Measurements from ENCODE around the gene RFTN1.

Gene RFTN1

DNA sequence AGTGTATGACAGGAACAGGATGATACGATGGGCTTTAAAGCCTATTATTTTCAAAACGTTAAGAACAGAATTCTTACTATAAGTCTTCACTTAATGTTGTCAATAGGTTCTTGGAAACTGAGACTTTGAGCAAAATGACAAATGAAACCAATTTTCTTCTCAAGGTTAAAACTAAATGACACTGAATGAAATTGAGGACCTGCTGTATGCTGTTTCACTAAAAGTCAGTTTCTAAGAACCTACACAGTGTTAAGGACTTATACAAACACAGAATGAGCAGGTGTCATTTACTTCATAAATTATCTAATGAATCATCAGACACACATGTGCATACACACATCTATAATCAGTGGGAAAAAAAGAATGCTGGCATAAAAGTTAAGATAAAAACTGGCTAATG, 106.9 kb downstream of the RFTN1 start:
- DNase-seq (ENCODE audit: low read depth): no peak

- DNase-seq (ENCODE audit: low read depth): no peak
Observed at GRCh38 chr3:16406166-16406565, 107.3 kb downstream of the RFTN1 start.

GRCh38 chr3:16404349-16404895, 109.1 kb downstream of the RFTN1 start:
- DNase-seq (ENCODE audit: low read depth): no peak

GRCh38 chr3:16402451-16402850, 111.0 kb downstream of the RFTN1 start:
- DNase-seq (ENCODE audit: low read depth): no peak

- DNase-seq (ENCODE audit: low read depth): no peak
Observed at GRCh38 chr3:16401273-16401672, 112.2 kb downstream of the RFTN1 start.

GRCh38 chr3:16400106-16400931, 113.2 kb downstream of the RFTN1 start:
- no peak for DNase-seq (ENCODE audit: low read depth)

- DNase-seq (ENCODE audit: low read depth): peak; percentile 70
Observed at GRCh38 chr3:16399473-16399872, 114.0 kb downstream of the RFTN1 start.

GRCh38 chr3:16398648-16399047, 114.9 kb downstream of the RFTN1 start:
- no peak for DNase-seq (ENCODE audit: low read depth)

DNA sequence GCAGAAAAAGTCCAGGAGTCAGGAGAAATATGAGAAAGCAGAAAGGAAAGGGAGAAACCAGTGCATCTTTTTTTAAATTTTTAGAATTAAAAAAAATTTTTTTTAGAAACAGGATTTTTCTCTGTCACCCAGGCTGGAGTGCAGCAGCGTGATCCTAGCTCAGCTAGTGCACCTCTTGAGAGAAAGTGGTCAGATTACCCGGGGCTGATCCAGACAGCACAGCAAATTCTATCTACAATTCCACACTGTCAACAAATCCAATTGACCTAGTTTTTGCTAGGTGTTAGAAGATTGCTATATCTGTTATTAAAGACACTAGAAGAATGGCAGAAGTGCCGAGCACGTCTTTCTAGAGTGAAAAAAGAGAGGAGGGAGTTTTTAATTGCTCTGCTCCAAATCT, 117.3 kb downstream of the RFTN1 start:
- no peak for DNase-seq (ENCODE audit: low read depth)

GRCh38 chr3:16395212-16395611, 118.3 kb downstream of the RFTN1 start:
- DNase-seq (ENCODE audit: low read depth): no peak

- no peak for DNase-seq (ENCODE audit: low read depth)
Observed at GRCh38 chr3:16394639-16395038, 118.9 kb downstream of the RFTN1 start.

- no peak for DNase-seq (ENCODE audit: low read depth)
Observed at GRCh38 chr3:16392717-16393116, 120.8 kb downstream of the RFTN1 start.

- no peak for DNase-seq (ENCODE audit: low read depth)
Observed at GRCh38 chr3:16392065-16392464, 121.4 kb downstream of the RFTN1 start.

GRCh38 chr3:16390581-16390980, 122.9 kb downstream of the RFTN1 start:
- DNase-seq (ENCODE audit: low read depth): no peak

GRCh38 chr3:16388850-16389441, 124.6 kb downstream of the RFTN1 start:
- DNase-seq (ENCODE audit: low read depth): peak; percentile 62

DNA sequence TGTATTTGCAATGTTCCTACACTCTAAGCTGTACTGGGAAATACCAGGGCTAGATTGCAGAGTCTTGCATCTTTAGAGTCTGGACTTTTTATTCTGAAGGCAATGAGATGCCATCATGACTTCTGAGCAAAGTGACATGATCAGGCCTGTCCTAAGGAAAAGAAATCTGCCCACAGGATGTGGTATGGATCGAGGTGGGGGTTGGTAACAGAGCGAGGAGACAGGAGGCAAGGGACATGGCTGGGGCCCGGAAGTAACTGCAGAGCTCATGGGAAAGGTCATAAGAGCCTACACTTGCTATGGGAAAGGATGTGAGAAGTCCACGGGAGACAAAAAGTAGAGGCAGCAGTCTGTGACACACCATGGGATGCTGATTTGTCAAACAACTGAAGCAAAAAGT, 126.9 kb downstream of the RFTN1 start:
- DNase-seq (ENCODE audit: low read depth): no peak

GRCh38 chr3:16385151-16385550, 128.3 kb downstream of the RFTN1 start:
- no peak for DNase-seq (ENCODE audit: low read depth)

GRCh38 chr3:16383864-16384263, 129.6 kb downstream of the RFTN1 start:
- no peak for DNase-seq (ENCODE audit: low read depth)

- no peak for DNase-seq (ENCODE audit: low read depth)
Observed at GRCh38 chr3:16382845-16383244, 130.7 kb downstream of the RFTN1 start.

GRCh38 chr3:16381426-16381825, 132.1 kb downstream of the RFTN1 start:
- DNase-seq (ENCODE audit: low read depth): no peak

DNA sequence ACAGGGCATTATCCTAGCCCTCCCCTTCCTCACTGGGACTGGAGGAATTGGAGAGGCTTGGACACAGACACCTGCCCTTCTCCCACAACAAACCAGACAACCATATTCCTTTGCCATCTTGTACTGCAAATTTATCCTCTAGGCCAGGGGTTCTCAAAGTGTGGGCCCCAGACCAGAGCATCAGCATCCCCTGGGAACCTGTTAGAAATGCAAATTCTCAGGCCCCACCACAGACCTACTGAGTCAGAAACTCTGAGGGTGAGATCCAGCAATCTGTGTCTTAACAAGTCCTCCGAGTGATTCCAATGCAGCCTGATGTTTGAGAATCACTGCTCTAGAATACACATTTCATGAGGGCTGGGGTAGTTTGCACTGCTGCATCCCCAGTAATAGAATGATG, 133.1 kb downstream of the RFTN1 start:
- no peak for DNase-seq (ENCODE audit: low read depth)

GRCh38 chr3:16379838-16380237, 133.7 kb downstream of the RFTN1 start:
- DNase-seq (ENCODE audit: low read depth): no peak

DNA sequence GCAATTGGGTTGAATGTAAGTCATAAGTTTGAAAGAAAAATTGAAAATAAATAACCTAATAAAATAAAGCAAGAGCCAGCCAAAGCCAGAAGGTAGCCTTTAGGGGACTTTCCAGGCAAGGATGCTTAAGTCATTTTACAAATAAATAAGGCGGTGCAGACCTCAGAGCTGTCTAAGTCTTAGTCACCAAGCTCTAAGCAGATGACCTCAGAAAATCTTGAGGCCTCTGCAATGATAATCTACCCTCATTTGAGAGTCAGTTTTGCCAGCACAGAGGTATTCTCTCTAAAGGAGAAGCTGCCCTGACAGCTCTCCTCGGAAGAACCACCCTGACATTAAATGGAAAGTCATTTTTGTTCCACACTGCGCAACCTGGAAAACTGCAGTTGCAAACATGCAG, 134.6 kb downstream of the RFTN1 start:
- DNase-seq (ENCODE audit: low read depth): no peak

DNA sequence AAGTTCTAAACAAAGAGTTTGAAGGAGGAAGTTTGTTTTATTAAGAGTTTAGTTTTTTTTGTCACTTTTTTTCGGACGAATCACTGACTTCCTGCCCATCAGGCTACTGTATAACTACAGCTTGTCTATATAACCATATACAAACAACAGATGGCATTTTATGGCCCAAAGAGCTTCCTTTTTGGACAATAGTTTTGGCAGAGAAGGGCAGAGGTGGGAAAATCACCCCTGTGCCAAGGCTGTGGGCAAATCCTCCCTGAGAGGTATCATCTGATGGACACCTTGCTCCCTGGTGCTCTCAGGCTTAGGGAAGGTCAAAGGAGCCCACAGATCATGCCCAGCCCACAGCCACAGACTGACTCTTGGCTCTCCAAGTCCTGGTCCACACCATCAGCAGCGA, 135.1 kb downstream of the RFTN1 start:
- no peak for DNase-seq (ENCODE audit: low read depth)

Data from GM04504 (cell line).